Lung (tissue), 12 donors: Measurements from ENCODE around the gene HOMER2. TPM values are rescaled to one million over a fixed set of nuclear protein-coding genes. Genes with fewer than 3 reads are reported as not detected.
A peak's percentile ranks its signal among the peaks of the same experiment; 100 is the strongest.

Source experiments
- ATAC-seq: fragments of 200-7000 bp; cut with Tn5 transposase; one replicate; pipeline ENCODE4 v1.9.1; 2020; ENCODE audit warnings: moderate number of reproducible peaks; ENCODE audit not compliant: insufficient read depth, low FRiP score
- DNase-seq, 3 donors: peaks; one replicate each; pipeline ENCODE4 v3.0.0-alpha.2; 2013 to 2017
- H3K27ac ChIP-seq, 2 donors: one replicate each; pipeline ENCODE4 v1.5.1; 2013; ENCODE audit warnings: mild to moderate bottlenecking in 2 of 2, moderate library complexity in 2 of 2, control low read depth in 1 of 2, inconsistent platforms in 1 of 2, low read depth in 1 of 2, low read length in 1 of 2
- H3K27me3 ChIP-seq, 3 donors: one replicate each; pipeline ENCODE4 v1.5.1; 2013; ENCODE audit warnings: low read length in 2 of 3; ENCODE audit not compliant: control insufficient read depth in 3 of 3, insufficient read depth in 3 of 3
- H3K36me3 ChIP-seq, 4 donors: one replicate each; pipeline ENCODE4 v1.5.1; 2013; ENCODE audit warnings: low read length in 4 of 4, mild to moderate bottlenecking in 1 of 4, moderate library complexity in 1 of 4; ENCODE audit not compliant: control insufficient read depth in 4 of 4, insufficient read depth in 4 of 4
- H3K4me1 ChIP-seq, 5 donors: one replicate each; pipeline ENCODE4 v1.5.1; 2013; ENCODE audit warnings: low read length in 5 of 5, mild to moderate bottlenecking in 2 of 5, moderate library complexity in 1 of 5; ENCODE audit not compliant: control insufficient read depth in 5 of 5, insufficient read depth in 5 of 5
- H3K4me3 ChIP-seq: one replicate; pipeline ENCODE4 v1.5.1; 2013; ENCODE audit warnings: mild to moderate bottlenecking, control low read depth, moderate library complexity
- H3K9ac ChIP-seq, 2 donors: one replicate each; pipeline ENCODE4 v1.5.1; 2013; ENCODE audit warnings: low read length in 2 of 2, control low read depth in 1 of 2; ENCODE audit not compliant: insufficient read depth in 1 of 2
- H3K9me3 ChIP-seq, 4 donors: one replicate each; pipeline ENCODE4 v1.5.1; 2013; ENCODE audit warnings: low read length in 3 of 4, mild to moderate bottlenecking in 1 of 4, moderate library complexity in 1 of 4; ENCODE audit not compliant: control insufficient read depth in 4 of 4, insufficient read depth in 3 of 4
- CTCF ChIP-seq: IDR thresholded peaks from 2 replicates; pipeline ENCODE4 v1.5.1; 2012; ENCODE audit warnings: mild to moderate bottlenecking; ENCODE audit errors: control extremely low read depth, extremely low read depth
- WGBS, 2 donors: extraction: QIAGEN DNeasy Blood & Tissue Kit; methylation state at CpG; one replicate each; pipeline ENCODE4 v1.1.7; 2013; 5-methylcytosine and 5-hydroxymethylcytosine counted together
- polyA plus RNA-seq, 2 donors: library from polyadenylated mRNA; stranded (reverse); fragments of 200-250 nt; gene quantifications; one replicate each; pipeline ENCODE4 v1.2.1, GENCODE V29; 2013
- total RNA-seq, 2 donors: library from RNA; depleted of rRNA in 1 of 2; stranded (reverse); fragments of >200 nt in 1 of 2; gene quantifications; one replicate each; pipeline ENCODE4 v1.2.1, GENCODE V29; 2014 to 2021
- donor health status: control.
- donor health status: control.
- donor health status: Bipolar disorder and iron deficiency.
- donor health status: healthy.
- donor health status: DM: yes; HTN: yes; CAD: no.

HOMER2 gene
- total and polyA plus RNA-seq, 4 donors = 7.5 to 18.1 (median 11.6) TPM

DNA sequence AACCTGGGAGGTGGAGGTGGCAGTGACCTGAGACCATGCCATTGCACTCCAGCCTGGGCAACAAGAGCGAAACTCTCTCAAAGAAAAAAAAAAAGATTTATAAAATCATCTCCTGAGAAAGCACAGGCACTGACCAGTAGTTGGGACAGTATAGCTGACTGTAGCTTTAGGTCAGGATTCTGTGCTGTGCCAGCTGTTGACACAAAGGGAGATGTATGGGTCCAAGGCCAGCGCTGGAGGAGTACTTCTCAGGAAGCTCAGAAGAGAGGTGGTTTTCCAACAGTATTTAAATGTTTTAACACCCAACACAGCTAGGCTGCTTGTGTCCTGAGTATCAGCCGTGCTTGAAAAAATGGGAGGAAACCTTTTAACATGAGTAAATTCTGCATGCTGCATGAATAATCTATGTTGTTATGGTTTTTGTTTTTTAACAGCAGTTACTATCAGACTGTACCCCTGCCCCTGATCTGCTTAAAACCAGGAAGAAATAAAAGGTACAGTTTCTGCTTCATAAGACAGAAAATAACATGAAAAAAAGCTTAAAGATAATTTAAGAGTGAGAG is 40.0 kb upstream of the HOMER2 start:
- H3K9me3 ChIP-seq = no peaks in the 10 kb centered on the region
- DNase-seq (no peak), ATAC-seq (no peak)
- 95% methylated on average over 3 of the region's 3 CpGs for WGBS, 2 donors
- peaks cover 0 to 5% (median 3%) of the 10 kb centered on the region in 4 donors for H3K36me3 ChIP-seq
- no peaks in the 10 kb centered on the region for H3K4me1 ChIP-seq
- H3K4me3 ChIP-seq = no peak overlapping the region
- H3K27ac ChIP-seq = no peak overlapping the region
- TF ChIP-seq CTCF = no peak
- H3K27me3 ChIP-seq = no peaks in the 10 kb centered on the region
- H3K9ac ChIP-seq = no peak overlapping the region

DNA sequence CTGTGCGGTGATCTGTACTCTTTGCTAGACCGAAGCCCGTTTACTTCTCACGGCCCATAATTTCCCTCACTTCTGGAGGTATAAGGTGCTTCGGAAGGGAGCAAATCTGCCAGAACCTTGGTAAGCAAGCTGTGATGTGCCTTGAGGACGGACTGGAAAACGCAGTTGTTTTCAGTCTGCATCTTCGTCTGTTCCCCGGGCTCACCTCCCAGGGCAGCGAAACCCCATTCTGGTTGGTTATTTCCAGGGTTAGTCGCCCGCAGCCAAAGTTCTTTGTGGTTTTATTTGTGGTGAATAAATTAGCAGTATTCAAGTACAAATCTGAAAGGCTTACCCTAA is 33.9 kb upstream of the HOMER2 start:
- no peak for TF ChIP-seq CTCF
- peaks cover 0 to 7% (median 3%) of the 10 kb centered on the region in 4 donors for H3K36me3 ChIP-seq
- WGBS, 2 donors = 1% methylated on average over 12 of the region's 12 CpGs
- no peaks in the 10 kb centered on the region for H3K9me3 ChIP-seq
- H3K27ac ChIP-seq = peak overlapping the region; percentile 0 to 71
- DNase-seq = peak in 1 of 3 donors; percentile 29
- peak; percentile 25 for ATAC-seq
- H3K27me3 ChIP-seq = no peaks in the 10 kb centered on the region
- peaks cover 0 to 15% (median 3%) of the 10 kb centered on the region in 5 donors for H3K4me1 ChIP-seq
- peak overlapping the region; percentile 94 for H3K4me3 ChIP-seq
- peak overlapping the region; percentile 82 to 96 for H3K9ac ChIP-seq

DNA sequence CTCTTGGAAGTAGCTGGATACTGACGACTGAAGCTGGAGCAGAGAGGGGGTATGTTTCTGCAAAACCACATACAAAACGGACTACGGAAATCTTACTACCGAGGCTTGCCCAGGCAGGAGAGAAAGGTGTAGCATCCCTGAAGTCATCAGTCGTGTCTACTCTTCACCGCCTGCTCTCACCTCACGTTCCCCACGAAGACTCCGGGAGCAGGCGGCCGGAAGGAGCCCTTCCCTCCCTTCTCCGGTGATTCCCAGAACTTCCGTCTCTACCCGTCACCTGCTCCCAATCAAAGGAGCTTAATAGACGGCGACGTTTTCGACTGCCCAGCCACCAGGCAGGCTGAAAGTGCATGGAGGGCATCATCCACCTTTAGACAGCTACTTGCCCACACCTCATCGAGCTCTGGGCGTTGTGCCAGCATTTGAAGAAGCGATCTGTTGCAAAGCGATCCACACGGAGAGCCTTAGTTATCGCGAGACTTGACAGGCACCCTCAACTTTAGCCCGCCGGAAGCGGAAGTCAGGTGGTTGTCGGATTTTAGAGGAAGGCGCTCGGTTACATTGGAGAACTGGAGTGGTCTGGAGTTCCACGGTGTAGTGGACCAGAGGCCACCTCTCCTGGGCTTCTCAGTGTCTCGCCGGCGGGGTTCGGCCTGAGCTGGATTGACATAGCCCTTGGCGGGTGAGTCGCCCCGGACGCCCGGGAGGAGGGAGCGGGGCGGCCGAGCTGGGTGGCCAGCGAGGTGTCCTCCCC is 33.3 kb upstream of the HOMER2 start, which contains the start of gene RAMAC:
Gene RAMAC (plus strand): TSS at position 523 of the 754 bp plus-strand sequence. CDS start 2,809 bp downstream, outside the sequence.
- H3K27me3 ChIP-seq = no peaks in the 10 kb centered on the region
- no peaks in the 10 kb centered on the region for H3K9me3 ChIP-seq
- DNase-seq (peak; percentile 94 to 97 (median 97)), ATAC-seq (peak; percentile 94)
- H3K27ac ChIP-seq = peak within 1 kb of the TSS; percentile 55 to 71
- no peak for TF ChIP-seq CTCF
- WGBS, 2 donors = 1 to 2% methylated on average over 41 to 45 of the region's 45 CpGs
- peaks cover 0 to 15% (median 3%) of the 10 kb centered on the region in 5 donors for H3K4me1 ChIP-seq
- peaks cover 0 to 7% (median 3%) of the 10 kb centered on the region in 4 donors for H3K36me3 ChIP-seq
- H3K9ac ChIP-seq = peak within 1 kb of the TSS; percentile 82 to 96
- peak within 1 kb of the TSS; percentile 94 for H3K4me3 ChIP-seq
